HepG2 (cell line): Measurements from ENCODE around the gene COLGALT1.

ENCODE experiments used
- FOXJ3 ChIP-seq: sonication (generic); formaldehyde crosslinking; IDR thresholded peaks from 2 replicates; pipeline ENCODE4 v1.4.0; 2020; ENCODE audit warnings: missing genetic modification reagents, mild to moderate bottlenecking, borderline replicate concordance
- GABPA ChIP-seq, 2 experiments: IDR thresholded peaks; 2 replicates each; pipeline ENCODE4 v1.6.1; 2011 to 2016; ENCODE audit warnings: low read depth in 2 of 2, low read length in 1 of 2, missing biosample characterization in 1 of 2, missing genetic modification characterization in 1 of 2
- KDM5A ChIP-seq: fragments of 200-600 bp; sonication (generic); IDR thresholded peaks from 2 replicates; pipeline ENCODE4 v1.7.0; 2018; ENCODE audit warnings: antibody characterized with exemption, mild to moderate bottlenecking, low read length, borderline replicate concordance
- KLF6 ChIP-seq: IDR thresholded peaks from 2 replicates; pipeline ENCODE4 v1.8.0; 2016; ENCODE audit warnings: missing biosample characterization, missing genetic modification reagents
- MZF1 ChIP-seq: sonication (generic); formaldehyde crosslinking; IDR thresholded peaks from 2 replicates; pipeline ENCODE4 v1.8.1; 2023; ENCODE audit warnings: mild to moderate bottlenecking, missing genetic modification reagents, borderline replicate concordance
- PRMT3 ChIP-seq: sonication (generic); formaldehyde crosslinking; IDR thresholded peaks from 2 replicates; pipeline ENCODE4 v1.8.1; 2022; ENCODE audit warnings: low read depth, mild to moderate bottlenecking, moderate library complexity, missing genetic modification reagents, borderline replicate concordance
- REST ChIP-seq, 2 experiments: IDR thresholded peaks; 2 replicates each; pipeline ENCODE4 v1.6.1; 2011 to 2012; ENCODE audit warnings: low read length in 2 of 2, borderline replicate concordance in 1 of 2, low read depth in 1 of 2, mild to moderate bottlenecking in 1 of 2, moderate library complexity in 1 of 2
- TCF7L2 ChIP-seq: IDR thresholded peaks from 2 replicates; pipeline ENCODE4 v1.6.1; 2011; ENCODE audit warnings: mild to moderate bottlenecking, low read depth, low read length, moderate library complexity
- ZNF7 ChIP-seq: IDR thresholded peaks from 2 replicates; pipeline ENCODE4 v1.6.1; 2016; ENCODE audit warnings: missing biosample characterization, missing genetic modification reagents
- TF ChIP-seq, protein P1 (sequence below): sonication (generic); formaldehyde crosslinking; IDR thresholded peaks from 2 replicates; pipeline ENCODE4 v1.5.0; 2020; ENCODE audit warnings: mild to moderate bottlenecking, missing genetic modification reagents, moderate library complexity
- TF ChIP-seq, protein P2 (sequence below): sonication (generic); formaldehyde crosslinking; IDR thresholded peaks from 2 replicates; pipeline ENCODE4; 2020; ENCODE audit warnings: missing genetic modification reagents, mild to moderate bottlenecking, borderline replicate concordance

- TF ChIP-seq, protein P1, sequence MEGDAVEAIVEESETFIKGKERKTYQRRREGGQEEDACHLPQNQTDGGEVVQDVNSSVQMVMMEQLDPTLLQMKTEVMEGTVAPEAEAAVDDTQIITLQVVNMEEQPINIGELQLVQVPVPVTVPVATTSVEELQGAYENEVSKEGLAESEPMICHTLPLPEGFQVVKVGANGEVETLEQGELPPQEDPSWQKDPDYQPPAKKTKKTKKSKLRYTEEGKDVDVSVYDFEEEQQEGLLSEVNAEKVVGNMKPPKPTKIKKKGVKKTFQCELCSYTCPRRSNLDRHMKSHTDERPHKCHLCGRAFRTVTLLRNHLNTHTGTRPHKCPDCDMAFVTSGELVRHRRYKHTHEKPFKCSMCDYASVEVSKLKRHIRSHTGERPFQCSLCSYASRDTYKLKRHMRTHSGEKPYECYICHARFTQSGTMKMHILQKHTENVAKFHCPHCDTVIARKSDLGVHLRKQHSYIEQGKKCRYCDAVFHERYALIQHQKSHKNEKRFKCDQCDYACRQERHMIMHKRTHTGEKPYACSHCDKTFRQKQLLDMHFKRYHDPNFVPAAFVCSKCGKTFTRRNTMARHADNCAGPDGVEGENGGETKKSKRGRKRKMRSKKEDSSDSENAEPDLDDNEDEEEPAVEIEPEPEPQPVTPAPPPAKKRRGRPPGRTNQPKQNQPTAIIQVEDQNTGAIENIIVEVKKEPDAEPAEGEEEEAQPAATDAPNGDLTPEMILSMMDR (CRISPR knock-in tag): no peak
- no peak for TF ChIP-seq PRMT3 (CRISPR knock-in tag)
- no peak for TF ChIP-seq TCF7L2
- TF ChIP-seq, protein P2, sequence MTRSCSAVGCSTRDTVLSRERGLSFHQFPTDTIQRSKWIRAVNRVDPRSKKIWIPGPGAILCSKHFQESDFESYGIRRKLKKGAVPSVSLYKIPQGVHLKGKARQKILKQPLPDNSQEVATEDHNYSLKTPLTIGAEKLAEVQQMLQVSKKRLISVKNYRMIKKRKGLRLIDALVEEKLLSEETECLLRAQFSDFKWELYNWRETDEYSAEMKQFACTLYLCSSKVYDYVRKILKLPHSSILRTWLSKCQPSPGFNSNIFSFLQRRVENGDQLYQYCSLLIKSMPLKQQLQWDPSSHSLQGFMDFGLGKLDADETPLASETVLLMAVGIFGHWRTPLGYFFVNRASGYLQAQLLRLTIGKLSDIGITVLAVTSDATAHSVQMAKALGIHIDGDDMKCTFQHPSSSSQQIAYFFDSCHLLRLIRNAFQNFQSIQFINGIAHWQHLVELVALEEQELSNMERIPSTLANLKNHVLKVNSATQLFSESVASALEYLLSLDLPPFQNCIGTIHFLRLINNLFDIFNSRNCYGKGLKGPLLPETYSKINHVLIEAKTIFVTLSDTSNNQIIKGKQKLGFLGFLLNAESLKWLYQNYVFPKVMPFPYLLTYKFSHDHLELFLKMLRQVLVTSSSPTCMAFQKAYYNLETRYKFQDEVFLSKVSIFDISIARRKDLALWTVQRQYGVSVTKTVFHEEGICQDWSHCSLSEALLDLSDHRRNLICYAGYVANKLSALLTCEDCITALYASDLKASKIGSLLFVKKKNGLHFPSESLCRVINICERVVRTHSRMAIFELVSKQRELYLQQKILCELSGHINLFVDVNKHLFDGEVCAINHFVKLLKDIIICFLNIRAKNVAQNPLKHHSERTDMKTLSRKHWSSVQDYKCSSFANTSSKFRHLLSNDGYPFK (CRISPR knock-in tag): no peak
- no peak for TF ChIP-seq FOXJ3
- no peak for TF ChIP-seq KDM5A
- no peak for TF ChIP-seq MZF1
- TF ChIP-seq GABPA (IDR thresholded peaks at IDR 0.05; ENCODE audit: low read depth, low read length): no peak
- TF ChIP-seq GABPA (CRISPR knock-in tag; IDR thresholded peaks at IDR 0.05; ENCODE audit: low read depth): no peak
- TF ChIP-seq KLF6: no peak
- TF ChIP-seq ZNF7 (CRISPR knock-in tag): no peak
- TF ChIP-seq REST (IDR thresholded peaks at IDR 0.05; ENCODE audit: borderline replicate concordance in 1 of 2, low read depth in 1 of 2, low read length in 2 of 2): no peak
Measured at GRCh38 chr19:17624314-17624991, 69.0 kb downstream of the COLGALT1 start.
